Activated naive CD8-positive, alpha-beta T cell treated with anti-CD3 and anti-CD28 coated beads for 36 hours (primary cell): Measurements from ENCODE around the gene B3GAT3. TPM values are rescaled to one million over a fixed set of nuclear protein-coding genes. Genes with fewer than 3 reads are reported as not detected.
"Not testable (repeated sequence)": the region's sequence is repeated elsewhere in the genome, so short reads cannot be mapped to it uniquely, and the experiment has no call there.

Source experiments
- DNase-seq: peaks from one replicate; pipeline ENCODE4 v3.0.0; 2021
- H3K27ac Mint-ChIP-seq: one replicate; pipeline ENCODE4 v1.8.0; 2022; ENCODE audit warnings: mild to moderate bottlenecking, moderate library complexity, mixed read lengths
- H3K27me3 Mint-ChIP-seq: one replicate; pipeline ENCODE4 v1.8.0; 2022; ENCODE audit warnings: mild to moderate bottlenecking, mixed read lengths
- H3K36me3 Mint-ChIP-seq: one replicate; pipeline ENCODE4 v1.8.0; 2021; ENCODE audit warnings: mild to moderate bottlenecking, mixed read lengths
- H3K4me1 Mint-ChIP-seq: one replicate; pipeline ENCODE4 v1.8.0; 2021; ENCODE audit warnings: mixed read lengths
- H3K4me3 Mint-ChIP-seq: one replicate; pipeline ENCODE4 v1.8.0; 2022; ENCODE audit warnings: mild to moderate bottlenecking, moderate library complexity, mixed read lengths
- H3K9me3 Mint-ChIP-seq: one replicate; pipeline ENCODE4 v1.8.0; 2022; ENCODE audit warnings: mixed read lengths
- total RNA-seq, 2 experiments: library from RNA; stranded (reverse); gene quantifications; one replicate each; pipeline ENCODE4 v1.2.3, GENCODE V29; 2021

B3GAT3 gene
- total RNA-seq, 2 experiments from 2014 or later = 63.0 to 68.7 TPM

DNA sequence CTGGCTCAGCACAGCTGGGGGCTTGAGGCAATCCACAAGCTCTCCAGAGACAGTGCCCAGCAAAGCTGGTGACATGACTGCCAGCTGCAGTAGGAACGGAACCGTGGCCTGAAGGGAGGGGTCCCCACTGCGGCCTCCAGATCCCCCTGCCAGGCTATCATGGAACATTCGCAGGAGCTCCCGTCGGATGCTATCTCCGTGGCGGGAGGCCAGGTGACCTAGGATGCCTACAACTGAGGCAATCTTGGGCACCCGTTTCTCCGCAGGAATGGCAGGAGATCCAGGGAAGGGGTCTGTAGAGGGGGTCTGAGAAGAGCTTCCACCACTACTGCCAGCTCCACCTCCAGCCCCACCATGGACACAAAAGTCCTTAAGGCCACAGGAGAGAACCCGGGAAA, 27.2 kb upstream of the B3GAT3 start:
- DNase-seq = no peak
- H3K9me3 Mint-ChIP-seq = no peaks in the 10 kb centered on the region
- no peak overlapping the region for H3K27ac Mint-ChIP-seq
- peaks cover 34% of the 10 kb centered on the region for H3K4me1 Mint-ChIP-seq
- no peaks in the 10 kb centered on the region for H3K27me3 Mint-ChIP-seq
- no peak overlapping the region for H3K4me3 Mint-ChIP-seq
- peaks cover 24% of the 10 kb centered on the region for H3K36me3 Mint-ChIP-seq

DNA sequence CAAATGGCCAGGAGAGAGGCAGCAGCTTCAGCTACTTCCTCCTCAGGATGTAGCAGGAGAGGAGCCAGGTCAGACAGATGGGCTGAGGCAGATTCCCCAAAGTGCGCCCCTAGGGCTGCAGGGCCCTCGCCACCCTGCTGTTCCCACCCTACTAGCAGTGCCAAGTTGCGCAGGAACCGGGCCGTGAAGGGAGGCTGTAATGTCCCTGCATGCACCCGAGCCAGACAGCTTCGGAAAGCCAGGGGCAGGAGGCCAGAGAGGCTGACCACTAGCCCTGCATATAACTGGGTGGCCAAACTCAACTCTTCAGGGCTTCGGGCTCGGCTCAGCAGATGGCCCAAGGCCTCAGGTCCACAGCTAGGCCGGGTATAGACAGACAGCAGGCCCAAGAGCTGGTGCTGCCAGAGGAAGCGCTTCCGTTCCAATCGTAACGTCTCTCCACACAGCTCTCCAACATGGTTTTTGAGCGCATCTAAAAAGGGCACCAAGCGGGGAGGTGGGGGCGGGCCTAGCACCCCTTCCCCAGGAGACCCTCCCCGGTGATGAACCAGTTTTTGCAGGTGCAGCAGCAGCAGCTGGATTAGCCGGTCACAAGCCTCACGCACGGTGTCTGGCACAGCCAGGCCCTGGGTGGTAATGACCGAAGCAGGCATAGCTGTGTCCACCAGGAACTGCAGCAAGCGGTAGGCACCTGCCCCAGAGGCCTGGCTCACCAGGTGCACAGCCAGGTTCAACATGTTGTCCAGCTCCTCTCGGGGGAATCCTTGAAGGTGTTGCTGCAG, 26.6 kb upstream of the B3GAT3 start:
- DNase-seq = no peak
- no peak overlapping the region for H3K27ac Mint-ChIP-seq
- no peaks in the 10 kb centered on the region for H3K27me3 Mint-ChIP-seq
- peaks cover 24% of the 10 kb centered on the region for H3K36me3 Mint-ChIP-seq
- H3K9me3 Mint-ChIP-seq = no peaks in the 10 kb centered on the region
- H3K4me1 Mint-ChIP-seq = peaks cover 31% of the 10 kb centered on the region
- no peak overlapping the region for H3K4me3 Mint-ChIP-seq

DNA sequence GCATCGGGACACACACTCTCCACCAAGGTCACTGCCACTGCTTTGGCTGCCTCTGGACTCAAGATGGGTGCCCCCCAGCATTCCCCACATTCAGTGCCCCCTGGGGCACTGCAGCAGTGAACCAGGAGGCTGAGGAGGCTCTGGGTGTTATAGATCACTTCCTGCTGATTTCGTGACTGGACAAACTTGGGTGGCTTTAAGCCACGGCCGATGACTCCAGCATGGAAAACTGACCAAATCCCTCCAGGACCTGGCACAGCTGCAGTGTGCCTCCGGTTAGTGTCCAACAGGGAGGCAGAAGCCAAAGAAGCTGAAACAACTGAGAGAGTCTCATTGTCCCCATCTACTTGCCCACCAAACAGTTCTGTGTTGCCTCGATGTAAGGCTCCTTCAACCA, 25.8 kb upstream of the B3GAT3 start:
- Mint-ChIP-seq H3K9me3 (no peaks in the 10 kb centered on the region), H3K4me3 (peak overlapping the region; percentile 34), H3K36me3 (peaks cover 26% of the 10 kb centered on the region), H3K27me3 (no peaks in the 10 kb centered on the region), H3K4me1 (peaks cover 30% of the 10 kb centered on the region), H3K27ac (peak overlapping the region; percentile 60)
- no peak for DNase-seq

DNA sequence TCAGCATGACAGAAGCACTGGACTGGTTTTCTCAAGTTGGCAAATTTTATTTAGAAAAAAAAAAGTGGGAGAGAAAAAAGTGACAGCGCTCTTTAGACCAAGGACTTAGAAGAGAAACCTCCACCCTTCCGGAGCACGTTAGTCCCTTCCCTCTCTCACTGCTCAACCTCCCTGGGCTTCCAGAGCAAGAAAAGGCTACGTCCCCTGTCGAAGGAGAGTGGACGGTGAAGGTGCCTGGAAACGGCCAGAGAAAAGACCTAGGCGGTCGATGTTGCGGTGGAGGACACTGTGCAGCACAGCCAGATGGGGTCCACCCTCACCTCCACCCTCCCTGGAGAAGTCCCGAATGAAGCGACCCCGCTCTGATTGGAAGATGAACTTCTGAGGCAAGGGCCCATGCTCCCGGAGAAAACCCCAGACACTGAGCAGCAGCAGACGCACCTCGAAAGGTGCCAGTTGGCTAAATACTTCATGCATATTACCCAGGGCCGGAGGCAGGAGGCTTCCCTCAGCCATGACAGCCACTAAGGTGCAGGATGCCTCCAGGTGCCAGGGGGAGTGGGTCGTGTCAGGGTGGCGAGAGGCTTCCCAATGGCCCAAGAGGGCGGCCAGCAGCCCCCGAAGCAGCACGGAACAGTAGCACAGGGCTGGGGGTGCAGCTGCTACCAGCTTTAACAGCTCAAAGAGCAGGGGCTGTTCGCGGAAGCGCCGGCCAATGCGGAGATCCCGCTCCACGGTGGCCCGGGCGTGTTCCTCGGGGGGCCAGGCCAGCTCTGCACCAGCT, 25.2 kb upstream of the B3GAT3 start:
- H3K27me3 Mint-ChIP-seq = no peaks in the 10 kb centered on the region
- H3K36me3 Mint-ChIP-seq = peaks cover 27% of the 10 kb centered on the region
- H3K27ac Mint-ChIP-seq = peak overlapping the region; percentile 99
- DNase-seq = no peak
- no peaks in the 10 kb centered on the region for H3K9me3 Mint-ChIP-seq
- peaks cover 28% of the 10 kb centered on the region for H3K4me1 Mint-ChIP-seq
- peak overlapping the region; percentile 99 for H3K4me3 Mint-ChIP-seq

DNA sequence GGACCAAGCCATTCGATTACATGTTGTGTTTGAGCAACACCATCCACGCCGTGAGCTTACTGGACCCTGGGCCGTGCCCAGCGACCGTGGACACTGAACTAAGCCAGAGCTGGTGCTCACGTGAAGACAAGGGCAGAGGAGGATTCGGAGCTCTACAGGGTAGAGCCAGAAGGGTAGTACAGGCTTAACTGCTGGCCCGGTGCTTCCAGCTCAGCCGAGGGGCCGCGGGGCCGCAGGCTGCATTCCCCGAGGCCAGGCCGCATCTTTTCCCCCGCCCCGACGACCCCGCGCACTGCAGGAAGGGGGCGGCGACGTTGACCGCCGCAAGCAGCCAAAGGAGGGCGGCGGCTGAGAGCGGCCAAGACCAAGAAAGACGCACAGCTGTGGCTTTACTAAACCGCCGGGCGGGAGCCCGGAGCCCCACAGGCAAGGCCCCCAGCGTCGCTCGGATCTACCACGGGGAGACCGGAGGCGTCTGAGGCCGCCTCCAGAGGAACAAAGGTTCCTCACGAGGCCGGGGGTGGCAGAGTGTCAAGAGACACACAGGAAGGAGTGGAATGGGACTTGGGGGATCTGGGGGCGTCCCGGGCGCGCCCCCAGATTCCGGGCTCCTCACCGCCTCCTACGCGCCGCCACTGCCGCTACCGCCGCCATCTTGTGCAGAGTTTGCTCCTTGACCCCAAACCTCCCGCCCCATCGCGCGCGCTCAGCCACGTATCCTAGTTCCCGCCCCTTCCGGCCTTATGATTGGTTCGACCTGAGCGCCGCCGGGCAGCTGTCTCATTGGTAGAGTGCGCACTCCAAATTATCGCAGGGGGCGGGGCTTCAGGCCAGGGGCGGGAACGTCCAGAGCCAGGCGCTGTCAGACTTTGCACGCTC, 24.4 kb upstream of the B3GAT3 start, which contains the start of gene GANAB:
GANAB (minus strand) TSS at position 668 of the 879 bp plus-strand sequence; CDS start at position 654, 14 bp downstream.
- Mint-ChIP-seq H3K9me3 (no peaks in the 10 kb centered on the region), H3K27ac (peak within 1 kb of the TSS; percentile 99), H3K4me3 (peak within 1 kb of the TSS; percentile 99), H3K4me1 (peaks cover 28% of the 10 kb centered on the region), H3K36me3 (peaks cover 30% of the 10 kb centered on the region), H3K27me3 (no peaks in the 10 kb centered on the region)
- peak; percentile 99 for DNase-seq

DNA sequence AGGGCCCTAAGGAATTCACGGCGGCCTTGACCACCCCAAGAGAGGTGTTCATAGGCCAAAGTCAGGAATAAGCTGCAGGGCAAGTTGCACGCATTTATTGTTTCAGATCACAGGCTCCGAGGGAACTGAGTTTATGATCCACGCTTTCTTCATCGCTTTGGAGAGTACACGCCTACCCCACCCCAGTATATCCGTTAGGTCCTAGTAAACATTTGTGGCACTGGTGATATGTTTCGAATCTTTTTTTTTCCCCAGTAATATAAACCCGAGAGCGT, 23.8 kb upstream of the B3GAT3 start:
- H3K27me3 Mint-ChIP-seq = no peaks in the 10 kb centered on the region
- H3K9me3 Mint-ChIP-seq = no peaks in the 10 kb centered on the region
- peak overlapping the region; percentile 99 for H3K4me3 Mint-ChIP-seq
- H3K27ac Mint-ChIP-seq = peak overlapping the region; percentile 99
- no peak for DNase-seq
- H3K4me1 Mint-ChIP-seq = peaks cover 30% of the 10 kb centered on the region
- peaks cover 31% of the 10 kb centered on the region for H3K36me3 Mint-ChIP-seq

DNA sequence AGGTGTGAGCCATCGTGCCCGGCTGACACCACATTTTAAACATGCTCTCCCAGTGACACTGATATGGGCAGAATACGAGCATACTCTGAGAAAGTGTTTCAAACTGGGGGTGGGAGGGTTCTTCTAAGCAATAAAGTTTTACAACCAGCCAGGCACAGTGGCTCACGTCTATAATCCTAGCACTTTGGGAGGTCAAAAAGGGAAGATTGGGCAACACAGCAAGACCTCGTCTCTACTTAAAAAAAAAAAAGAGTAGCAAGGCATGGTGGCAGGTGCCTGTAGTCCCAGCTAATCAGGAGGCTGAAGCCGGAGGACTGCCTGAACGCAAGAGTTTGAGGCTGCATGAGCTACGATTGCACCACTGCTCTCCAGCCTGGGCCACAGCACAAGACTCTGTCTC, 22.4 kb upstream of the B3GAT3 start:
- H3K9me3 Mint-ChIP-seq = no peaks in the 10 kb centered on the region
- H3K4me1 Mint-ChIP-seq = peaks cover 38% of the 10 kb centered on the region
- H3K4me3 Mint-ChIP-seq = peak overlapping the region; percentile 14
- no peaks in the 10 kb centered on the region for H3K27me3 Mint-ChIP-seq
- H3K36me3 Mint-ChIP-seq = peaks cover 40% of the 10 kb centered on the region
- peak overlapping the region; percentile 38 for H3K27ac Mint-ChIP-seq
- DNase-seq = no peak

DNA sequence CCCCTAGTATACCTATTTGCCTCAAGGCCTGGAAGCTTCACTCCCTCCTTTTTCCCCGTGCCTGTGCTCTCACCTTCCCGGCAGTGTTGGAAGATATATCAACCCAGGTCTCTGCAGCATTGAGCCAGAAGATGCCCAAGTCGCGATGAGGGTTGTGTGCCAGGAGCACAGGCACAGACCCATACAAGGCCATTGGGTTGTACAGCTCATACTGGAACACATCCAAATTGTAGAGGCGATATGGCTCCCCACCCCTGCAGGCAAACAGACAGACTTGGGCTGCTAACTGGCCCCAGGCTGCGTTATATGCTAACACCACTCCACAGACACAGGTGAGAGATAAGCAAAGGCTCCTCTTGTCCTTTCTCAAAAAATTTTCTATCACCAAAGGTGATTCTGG, 10.7 kb upstream of the B3GAT3 start:
- H3K4me1 Mint-ChIP-seq = peaks cover 26% of the 10 kb centered on the region
- H3K36me3 Mint-ChIP-seq = peaks cover 51% of the 10 kb centered on the region
- no peaks in the 10 kb centered on the region for H3K27me3 Mint-ChIP-seq
- no peak for DNase-seq
- no peak overlapping the region for H3K4me3 Mint-ChIP-seq
- peak overlapping the region; percentile 32 for H3K27ac Mint-ChIP-seq
- no peaks in the 10 kb centered on the region for H3K9me3 Mint-ChIP-seq

DNA sequence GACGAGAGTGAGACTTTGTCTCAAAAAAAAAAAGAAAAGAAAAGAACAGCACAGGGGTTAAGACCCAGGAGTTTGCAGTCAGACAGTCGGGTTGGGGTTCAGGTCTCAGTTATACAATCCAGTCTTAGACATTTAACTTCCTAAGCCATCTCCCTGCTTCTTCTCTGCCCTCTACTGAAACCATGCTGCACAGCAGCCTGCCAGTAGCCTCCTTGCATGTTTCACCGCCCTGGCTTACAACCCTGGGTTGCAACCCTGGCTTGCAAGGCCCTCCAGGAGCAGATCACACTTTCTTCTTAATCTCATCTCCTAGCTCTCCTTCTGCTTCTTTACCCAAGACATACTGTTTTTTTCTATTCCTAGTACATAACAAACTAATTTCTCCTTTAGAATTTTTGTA, 5.9 kb upstream of the B3GAT3 start:
- Mint-ChIP-seq H3K4me3 (no peak overlapping the region), H3K27me3 (no peaks in the 10 kb centered on the region), H3K4me1 (peaks cover 8% of the 10 kb centered on the region), H3K9me3 (no peaks in the 10 kb centered on the region), H3K27ac (no peak overlapping the region), H3K36me3 (peaks cover 44% of the 10 kb centered on the region)
- no peak for DNase-seq

DNA sequence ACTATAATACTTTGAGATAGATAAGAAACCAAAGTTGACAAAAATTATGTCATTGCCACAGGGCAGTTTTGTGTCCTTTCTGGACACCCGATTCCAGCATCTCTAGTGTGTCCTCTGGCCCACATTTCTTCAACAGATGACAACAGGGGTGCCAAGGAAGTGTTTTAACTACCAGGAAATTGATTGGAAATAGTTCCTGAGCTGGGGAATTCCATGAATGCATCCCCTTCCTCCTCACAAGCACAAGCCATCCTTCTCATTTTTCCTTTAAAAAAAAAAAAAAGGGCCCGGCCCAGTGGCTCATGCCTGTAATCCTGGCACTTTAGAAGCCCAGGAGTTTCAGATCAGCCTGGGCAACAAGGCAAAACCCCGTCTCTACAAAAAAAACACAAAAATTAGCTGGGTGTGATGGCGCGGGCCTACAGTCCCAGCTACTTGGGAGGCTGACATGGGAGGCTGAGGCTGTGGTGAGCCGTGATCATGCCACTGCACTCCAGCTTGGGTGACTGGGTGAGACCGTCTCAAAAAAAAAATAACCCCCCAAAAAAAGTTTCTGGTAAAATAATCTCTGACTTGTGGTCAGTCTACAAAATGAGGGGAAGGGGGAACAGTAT, 797 bp upstream of the B3GAT3 start:
- peaks cover 50% of the 10 kb centered on the region for H3K36me3 Mint-ChIP-seq
- H3K9me3 Mint-ChIP-seq = no peaks in the 10 kb centered on the region
- H3K4me1 Mint-ChIP-seq = peaks cover 28% of the 10 kb centered on the region
- no peak for DNase-seq
- H3K27me3 Mint-ChIP-seq = no peaks in the 10 kb centered on the region
- peak overlapping the region; percentile 95 for H3K27ac Mint-ChIP-seq
- peak overlapping the region; percentile 76 for H3K4me3 Mint-ChIP-seq

DNA sequence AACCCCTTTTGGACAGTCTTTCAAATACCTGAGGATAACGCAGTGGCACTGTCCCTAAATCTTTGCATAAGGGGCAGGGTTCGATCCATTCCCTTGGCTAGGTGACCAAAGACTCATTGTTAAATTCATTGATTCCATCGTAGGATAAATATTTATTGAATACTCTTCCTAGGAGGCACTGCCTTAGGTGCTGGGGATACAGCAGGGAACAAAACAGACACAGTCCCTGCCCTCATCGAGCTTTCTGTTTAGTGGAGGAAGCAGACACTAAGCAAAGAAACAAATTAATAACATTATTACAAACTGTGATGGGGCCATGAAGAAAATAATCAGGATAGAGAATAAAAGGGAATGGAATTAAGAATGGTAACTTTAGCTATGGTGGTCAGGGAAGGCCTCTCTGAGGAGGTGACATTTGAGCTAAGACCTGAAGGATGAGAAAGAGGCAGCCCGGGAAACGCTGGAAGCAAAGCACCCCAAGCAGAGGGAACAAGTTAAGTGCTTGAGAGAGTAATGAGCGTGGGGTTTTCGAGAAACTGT, 689 bp downstream of the B3GAT3 start:
- DNase-seq = no peak
- H3K4me1 Mint-ChIP-seq = peaks cover 31% of the 10 kb centered on the region
- peak overlapping the region; percentile 96 for H3K4me3 Mint-ChIP-seq
- no peaks in the 10 kb centered on the region for H3K27me3 Mint-ChIP-seq
- H3K36me3 Mint-ChIP-seq = peaks cover 49% of the 10 kb centered on the region
- H3K9me3 Mint-ChIP-seq = no peaks in the 10 kb centered on the region
- H3K27ac Mint-ChIP-seq = peak overlapping the region; percentile 93

DNA sequence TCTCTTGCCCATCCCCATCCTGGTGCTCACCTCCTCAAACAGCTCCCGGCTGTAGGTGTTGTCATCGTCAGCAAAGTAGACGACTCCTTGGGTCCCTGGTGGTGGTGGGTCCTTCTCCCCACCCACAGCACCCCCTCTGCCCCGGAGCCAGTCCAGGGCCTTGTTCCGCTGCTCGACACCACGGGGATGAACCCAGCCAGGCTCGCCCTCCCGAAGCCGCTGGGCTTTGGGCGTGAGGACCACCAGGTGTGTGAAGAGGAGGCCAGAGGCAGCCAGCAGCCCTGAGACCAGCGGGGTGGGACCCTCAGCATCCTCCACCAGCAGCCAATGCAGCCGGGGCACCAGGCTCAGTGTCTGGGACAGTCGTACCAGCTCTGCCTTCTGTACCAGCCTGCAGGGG, 4.8 kb downstream of the B3GAT3 start:
- not testable (repeated sequence) for H3K27ac Mint-ChIP-seq, H3K4me3 Mint-ChIP-seq, DNase-seq, H3K27me3 Mint-ChIP-seq, H3K9me3 Mint-ChIP-seq
- H3K4me1 Mint-ChIP-seq = peaks cover 32% of the 10 kb centered on the region
- peaks cover 38% of the 10 kb centered on the region for H3K36me3 Mint-ChIP-seq

DNA sequence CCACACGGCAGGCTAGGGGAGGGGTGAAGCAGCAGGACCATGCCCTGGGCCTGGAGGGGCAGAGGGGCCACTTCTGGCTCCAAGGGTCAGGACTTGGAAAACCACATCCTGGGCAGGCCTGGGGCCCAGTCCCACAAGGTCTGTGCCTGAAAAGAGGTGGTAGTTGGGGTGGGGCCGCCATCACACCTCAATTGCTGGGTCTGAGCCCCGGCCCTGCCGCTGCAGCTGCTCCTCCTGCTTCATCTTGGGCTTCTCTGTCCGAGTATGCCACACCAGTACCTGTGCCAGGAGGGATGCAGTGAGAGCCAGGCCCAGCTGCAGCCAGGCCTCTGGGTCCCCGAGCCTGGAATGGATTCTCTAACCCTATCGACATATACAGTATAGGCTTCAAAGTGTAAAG, 6.3 kb downstream of the B3GAT3 start:
- DNase-seq = no peak
- no peaks in the 10 kb centered on the region for H3K9me3 Mint-ChIP-seq
- no peak overlapping the region for H3K27ac Mint-ChIP-seq
- peaks cover 34% of the 10 kb centered on the region for H3K36me3 Mint-ChIP-seq
- H3K27me3 Mint-ChIP-seq = no peaks in the 10 kb centered on the region
- H3K4me3 Mint-ChIP-seq = no peak overlapping the region
- peaks cover 32% of the 10 kb centered on the region for H3K4me1 Mint-ChIP-seq

DNA sequence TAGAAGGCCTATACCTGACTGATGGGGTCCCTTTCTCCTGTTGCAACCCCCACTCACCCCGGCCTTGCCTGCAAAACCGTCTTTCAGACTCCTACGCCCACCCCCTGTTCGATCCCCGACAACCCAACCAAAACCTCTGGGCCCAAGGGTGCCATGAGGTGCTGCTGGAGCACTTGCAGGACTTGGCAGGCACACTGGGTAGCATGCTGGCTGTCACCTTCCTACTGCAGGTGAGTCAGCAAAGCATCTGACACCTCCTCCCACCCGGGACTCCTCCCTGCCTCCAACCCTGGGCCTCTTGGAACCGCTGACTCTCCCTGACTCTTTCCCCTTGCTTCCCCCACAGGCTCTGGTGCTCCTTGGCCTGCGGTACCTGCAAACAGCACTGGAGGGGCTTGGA, 7.5 kb downstream of the B3GAT3 start:
- Mint-ChIP-seq H3K9me3 (no peaks in the 10 kb centered on the region), H3K27me3 (no peaks in the 10 kb centered on the region), H3K4me1 (peaks cover 32% of the 10 kb centered on the region), H3K27ac (peak overlapping the region; percentile 87), H3K4me3 (peak overlapping the region; percentile 3), H3K36me3 (peaks cover 35% of the 10 kb centered on the region)
- peak; percentile 43 for DNase-seq
